Measurements from ENCODE around the gene RAVER2.
"Not testable (repeated sequence)": the region's sequence is repeated elsewhere in the genome, so short reads cannot be mapped to it uniquely, and the experiment has no call there.

The RAVER2 gene

DNA sequence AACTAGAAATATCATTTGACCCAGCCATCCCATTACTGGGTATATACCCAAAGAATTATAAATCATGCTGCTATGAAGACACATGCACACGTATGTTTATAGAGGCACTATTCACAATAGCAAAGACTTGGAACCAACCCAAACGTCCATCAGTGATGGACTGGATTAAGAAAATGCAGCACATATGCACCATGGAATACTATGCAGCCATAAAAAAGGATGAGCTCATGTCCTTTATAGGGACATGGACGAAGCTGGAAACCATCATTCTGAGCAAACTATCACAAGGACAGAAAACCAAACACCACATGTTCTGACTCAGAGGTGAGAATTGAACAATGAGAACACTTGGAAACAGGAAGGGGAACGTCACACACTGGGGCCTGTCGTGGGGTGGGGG lies 72.5 kb downstream of the RAVER2 start:
- not testable (repeated sequence) for DNase-seq

DNA sequence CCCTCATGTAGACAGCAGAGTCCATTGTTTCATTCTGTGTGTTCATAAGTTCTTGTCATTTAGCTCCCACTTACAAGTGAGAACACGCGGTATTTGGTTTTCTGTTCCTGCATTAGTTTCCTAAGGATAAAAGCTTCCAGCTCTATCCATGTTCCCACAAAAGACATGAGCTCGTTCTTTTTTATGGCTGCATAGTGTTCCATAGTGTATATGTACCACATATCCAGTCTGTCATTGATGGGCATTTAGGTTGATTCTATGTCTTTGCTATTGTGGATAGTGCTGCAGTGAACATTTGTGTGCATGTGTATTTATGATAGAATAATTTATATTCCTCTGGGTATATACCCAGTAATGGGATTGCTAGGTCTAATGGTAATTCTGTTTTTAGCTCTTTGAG lies 75.7 kb downstream of the RAVER2 start:
- DNase-seq, result not testable (repeated sequence)

DNA sequence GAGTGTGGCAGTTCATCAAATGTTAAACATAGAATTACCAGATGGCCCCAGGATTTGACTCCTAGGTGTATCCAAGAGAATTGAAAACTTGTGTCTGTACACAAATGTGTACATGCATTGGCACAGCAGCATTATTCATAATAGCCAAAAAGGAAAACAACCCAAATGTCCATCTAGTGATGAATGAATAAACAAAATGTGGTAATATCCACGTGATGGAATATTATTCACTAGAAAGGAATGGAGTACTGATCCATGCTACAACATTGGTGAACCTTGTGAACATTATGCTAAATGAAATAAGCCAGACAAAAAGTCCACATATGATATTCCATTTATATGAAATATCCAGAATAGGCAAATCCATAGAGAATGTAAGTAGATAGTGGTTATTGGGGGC lies 77.7 kb downstream of the RAVER2 start:
- no peak for DNase-seq

DNA sequence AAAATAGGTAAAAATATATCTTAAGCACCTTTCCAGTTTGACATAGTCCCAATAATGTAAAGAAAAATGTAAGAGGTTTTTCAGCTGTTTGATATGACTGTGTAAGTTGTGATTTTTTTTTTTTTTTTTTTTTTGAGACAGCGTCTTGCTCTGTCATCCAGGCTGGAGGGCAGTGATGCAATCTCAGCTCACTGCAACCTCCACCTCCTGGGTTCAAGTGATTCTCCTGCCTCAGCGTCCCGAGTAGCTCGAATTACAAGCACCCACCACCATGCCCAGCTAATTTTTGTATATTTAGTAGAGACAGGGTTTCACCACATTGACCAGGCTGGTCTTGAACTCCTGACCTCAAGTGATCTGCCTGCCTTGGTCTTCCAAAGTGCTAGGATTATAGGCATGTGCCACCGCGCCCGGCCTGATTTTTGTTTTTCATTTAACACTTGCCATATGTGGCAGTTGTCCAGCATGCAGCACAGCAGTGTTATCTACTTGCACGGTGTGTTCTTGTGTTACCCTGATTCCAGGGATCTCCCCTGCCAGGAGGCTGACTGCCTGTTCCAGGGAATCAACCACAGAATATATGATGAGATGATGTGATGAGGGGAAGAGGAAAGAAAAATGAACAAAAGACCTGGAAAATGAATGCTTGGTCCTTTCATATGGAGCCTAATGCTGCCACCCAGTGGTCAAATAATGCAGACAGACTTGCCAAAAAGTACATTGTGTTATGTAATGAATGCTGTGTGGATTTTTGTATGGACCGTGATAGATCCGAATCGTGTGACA lies 79.0 kb downstream of the RAVER2 start:
- DNase-seq, result peak; percentile 41

DNA sequence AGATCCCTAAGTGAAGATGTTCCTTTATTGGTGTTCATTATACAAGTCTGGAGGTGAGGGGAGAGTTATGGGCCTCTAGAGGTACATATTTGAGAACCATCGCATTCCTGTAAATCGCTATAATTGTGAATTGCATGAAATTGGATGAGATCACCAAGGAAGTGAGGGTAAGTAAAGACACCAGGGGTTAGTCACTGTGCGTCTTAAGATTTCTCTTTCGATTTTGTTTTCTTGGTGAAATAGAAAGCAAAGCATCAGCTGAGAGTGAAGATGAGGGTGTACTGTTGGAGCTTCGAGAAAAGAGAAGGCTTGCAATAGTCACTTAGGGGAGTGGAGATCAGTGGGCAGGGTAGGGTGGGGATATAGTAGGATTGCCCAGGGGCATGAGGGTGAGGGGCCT lies 82.1 kb downstream of the RAVER2 start:
- no peak for DNase-seq

DNA sequence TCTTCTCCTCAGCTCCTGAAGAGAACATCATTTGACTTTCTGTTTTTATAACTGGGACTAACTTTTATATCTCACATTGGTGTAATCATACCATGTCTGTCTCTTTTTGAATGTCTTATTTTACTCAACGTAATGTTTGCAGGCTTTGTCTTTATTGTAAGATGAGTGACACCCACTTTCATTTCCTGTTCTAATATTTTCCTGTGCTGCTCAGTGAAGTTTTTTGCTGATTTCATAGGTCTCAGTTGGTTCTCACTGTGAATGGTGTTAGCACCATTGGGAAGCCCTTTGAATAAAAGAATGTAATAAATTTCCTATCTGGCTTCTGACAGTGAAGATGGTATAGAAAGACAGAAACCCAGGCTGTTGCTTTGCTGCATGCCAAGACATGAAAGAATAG lies 84.0 kb downstream of the RAVER2 start:
- DNase-seq, result no peak

DNA sequence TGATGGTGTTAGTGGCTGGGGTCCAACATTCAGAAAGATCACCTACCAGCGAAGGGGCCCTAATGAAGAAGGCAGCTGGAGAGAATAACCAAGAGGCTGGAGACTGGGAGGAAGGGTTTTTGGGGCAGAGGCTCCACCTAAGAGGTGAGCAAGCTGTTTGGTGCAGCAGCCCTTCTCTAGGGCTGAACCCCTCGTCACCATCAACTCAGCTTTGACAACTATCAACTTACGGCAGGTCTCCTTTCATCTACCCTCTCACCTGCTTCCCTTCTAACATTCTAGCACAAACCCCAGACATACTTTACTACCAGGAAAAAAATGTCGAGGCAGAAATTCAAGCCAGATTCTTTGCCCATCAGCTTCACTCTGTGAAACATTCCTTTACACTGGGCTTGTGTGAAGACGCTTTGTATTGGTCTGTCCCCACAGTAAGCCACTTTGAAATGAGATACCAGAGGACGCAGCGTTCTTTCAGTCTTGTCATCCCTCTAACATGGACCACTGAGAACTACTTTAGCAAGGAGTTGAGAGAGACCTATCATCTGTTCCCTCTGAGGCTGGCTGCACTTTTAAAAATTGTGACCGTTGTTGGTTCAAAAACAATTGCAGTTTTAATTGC lies 84.6 kb downstream of the RAVER2 start:
- no peak for DNase-seq

DNA sequence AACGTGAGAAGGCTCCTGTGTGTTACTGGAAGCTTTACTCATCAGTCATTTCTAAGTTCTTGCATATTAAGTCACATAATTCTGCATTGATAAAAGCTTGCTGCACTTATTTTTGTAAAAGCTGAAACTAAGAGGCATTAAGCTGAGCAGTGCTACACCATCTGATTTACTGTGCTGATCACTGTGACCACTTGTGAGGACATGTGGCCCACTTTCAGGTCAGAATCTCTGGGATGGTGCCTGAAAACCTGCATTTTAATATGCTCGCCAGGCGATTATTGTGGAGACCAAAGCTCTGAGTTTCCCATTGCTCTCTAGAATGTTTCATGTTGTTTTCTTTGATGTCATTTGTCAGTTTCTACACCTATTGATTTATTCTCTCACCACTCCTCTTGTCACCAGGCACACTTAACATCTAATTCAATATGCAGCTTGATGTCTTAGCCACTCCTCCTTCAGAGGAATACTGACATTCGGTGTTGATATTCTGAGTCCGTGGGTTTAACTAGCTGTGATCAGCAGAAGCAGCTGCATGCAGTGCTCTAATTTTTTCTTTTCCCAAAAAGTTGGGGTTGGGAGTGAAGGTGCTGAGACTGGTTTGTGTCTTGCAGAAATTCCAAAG lies 85.3 kb downstream of the RAVER2 start:
- DNase-seq, result no peak

DNA sequence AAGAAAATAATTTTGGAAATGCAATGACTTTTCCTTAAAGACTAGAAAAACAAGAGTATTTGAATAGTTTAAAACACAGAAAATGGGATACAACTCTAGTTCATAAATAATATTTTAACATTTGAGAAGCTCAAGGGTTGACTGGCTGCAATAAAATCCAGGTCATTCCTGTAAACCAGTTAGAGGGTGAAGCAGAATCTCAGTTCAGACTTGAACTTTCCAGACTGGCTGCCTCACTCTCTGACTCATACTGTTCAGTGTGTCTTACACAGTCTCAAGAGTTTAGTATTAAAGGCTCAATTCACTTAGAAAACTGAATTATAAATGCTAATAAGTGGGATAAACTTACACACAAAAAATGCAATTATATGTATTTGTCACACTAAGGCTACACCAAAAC lies 89.9 kb downstream of the RAVER2 start:
- no peak for DNase-seq

DNA sequence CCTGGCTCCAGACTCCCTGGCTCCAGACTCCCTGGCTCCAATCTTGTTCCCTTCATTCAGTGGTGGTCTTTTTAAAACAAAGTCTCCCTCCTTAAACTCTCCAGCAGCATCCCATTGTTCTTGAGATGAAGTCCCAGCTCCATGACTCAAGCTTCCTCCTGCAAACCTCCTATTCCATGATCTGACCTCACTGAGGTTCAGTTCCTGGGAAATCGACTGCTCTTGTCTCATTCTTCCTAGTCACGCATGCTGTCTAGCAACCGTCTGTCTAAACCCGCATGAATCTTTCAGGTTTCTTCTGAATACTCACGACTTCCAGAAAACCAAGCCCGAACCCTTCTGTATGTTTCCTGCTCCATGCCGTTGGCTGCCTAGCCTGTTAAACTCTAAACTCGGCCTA lies 91.9 kb downstream of the RAVER2 start:
- no peak for DNase-seq

DNA sequence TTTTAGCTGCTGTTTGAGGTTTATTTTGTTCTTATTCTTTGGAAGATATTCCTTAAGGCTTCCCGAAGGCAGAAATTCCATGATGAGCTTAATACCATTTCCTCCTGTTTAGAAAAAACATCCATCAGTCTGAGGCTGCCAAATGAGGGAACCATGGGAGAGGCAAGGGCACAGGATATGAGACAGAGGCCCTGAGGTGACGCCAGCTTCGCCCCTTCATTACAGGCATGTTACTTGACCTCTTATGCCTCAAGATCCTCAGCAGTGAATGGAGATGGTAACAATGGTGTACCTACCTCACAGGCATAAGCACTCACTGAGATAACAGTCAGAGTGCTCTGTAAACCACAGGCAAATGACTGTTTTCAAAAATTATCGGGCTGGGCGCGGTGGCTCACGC lies 93.6 kb downstream of the RAVER2 start:
- no peak for DNase-seq

DNA sequence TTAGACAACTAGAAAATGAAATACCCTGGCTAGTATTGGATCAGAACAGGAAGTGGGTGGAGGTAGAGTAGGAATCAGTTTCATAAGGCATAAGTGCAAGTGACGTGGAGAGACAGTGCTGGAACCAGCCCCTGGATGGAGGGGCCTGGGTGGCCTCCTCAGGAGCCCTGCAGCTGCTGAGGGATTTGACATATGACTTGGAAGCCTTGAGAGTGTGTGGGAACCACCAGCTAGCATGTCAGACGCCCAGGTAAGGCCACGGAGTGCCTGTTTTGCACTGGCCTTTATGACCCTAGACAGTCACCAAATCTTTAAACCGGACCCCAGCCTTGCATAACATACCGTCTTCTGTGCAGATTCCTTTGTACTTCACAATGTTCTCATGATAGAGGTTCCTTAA lies 94.4 kb downstream of the RAVER2 start:
- DNase-seq, result no peak

DNA sequence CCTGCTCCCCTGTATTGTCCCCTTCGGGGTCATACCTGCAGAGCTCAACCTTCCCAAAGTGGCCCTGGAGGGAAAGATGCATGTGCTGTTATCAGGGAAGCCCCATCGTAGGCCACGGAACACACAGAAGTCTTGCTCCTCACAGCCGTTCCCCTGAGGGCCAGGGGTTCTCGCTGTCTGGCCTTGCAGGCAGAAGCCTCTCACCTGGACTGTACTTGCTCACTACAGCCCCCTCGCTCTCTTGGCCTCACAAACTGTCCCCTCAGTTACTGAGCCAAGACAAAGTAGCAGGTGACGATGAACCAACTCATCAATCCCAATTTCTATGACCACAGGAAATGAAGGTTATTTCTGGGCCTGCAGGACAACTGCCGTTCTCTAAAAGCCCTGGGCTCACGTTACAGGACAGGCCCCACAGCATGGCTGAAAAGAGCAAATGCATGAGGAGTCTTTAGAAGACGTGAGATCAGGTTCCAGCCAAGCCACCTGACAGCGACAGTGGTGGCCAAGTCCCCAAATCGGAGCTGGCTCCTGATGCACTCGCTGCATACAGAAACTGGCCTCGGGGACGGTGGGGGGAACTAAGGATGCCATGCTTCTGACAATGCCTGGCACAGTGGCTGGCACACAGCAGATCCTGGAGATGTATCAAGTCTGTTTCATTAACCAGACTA lies 95.0 kb downstream of the RAVER2 start:
- no peak for DNase-seq

DNA sequence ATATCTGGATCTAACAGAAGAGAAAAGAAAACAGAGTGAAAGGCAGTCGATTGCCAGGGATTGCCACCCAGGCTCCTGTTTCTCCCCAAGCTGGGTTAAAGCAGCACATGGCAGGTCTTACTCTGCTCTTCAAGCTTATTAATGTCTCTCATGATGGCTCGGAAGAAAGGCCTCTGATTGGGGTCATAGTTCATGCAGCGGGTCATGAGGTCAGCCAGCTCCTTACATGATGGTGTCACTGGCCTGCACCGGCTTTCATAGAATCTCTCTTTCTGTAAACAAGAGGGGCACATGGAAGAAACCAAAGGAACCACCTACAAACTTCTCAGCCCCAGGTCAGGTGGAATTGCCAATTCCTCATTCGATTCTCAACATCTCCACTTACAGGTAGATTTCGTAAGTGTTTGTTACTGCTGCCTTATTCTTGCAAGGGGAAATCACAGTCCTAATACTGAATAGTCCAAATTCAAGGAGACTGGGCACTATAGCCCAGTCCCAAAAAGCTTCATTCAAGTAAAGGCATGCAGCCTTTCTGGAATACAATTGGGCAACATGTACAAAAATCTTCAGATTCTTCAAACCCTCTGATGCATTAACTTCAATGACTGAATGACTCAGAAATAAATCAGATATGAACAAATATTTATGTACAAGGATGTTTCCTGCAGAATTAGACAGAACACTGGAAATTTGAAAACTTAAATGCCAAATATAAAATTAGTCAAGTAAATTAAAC lies 96.6 kb downstream of the RAVER2 start:
- no peak for DNase-seq

DNA sequence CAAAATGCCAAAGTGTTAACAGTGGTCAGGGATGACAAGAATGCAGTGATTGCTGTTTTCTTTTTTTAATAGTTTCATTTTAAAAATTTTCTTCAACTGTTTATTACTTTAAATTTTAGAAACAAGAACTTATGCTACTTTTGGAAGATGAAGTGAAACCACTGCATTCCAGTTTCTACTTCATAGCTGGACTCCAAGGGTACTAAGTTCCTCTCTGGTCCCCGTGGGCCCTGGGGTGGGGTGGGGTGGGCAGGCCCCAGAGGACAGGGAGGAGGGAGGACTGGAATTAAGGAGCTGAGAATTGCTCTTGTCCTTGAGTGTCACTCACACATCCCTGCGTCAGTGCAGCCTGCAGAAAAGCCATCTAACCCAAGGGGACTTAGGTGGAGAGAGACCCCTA lies 97.3 kb downstream of the RAVER2 start:
- DNase-seq, result no peak

DNA sequence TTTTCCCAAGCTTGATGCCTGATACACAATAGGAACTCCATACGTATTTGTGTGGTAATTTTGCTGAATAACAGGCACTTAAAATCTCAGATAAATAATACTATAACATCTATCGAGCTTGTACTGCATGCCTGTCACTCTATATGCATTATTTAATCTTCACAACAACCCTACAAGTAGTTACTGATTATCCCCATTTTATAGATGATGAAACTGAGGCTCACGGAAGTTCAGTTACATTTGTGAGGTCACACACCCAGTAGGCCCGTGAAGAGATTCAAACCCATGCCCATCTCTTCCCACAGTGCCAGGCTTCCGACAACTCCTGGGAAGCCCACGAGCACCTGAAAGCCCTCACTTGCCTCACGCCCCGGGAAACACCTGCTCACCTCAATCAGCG lies 98.8 kb downstream of the RAVER2 start:
- no peak for DNase-seq

DNA sequence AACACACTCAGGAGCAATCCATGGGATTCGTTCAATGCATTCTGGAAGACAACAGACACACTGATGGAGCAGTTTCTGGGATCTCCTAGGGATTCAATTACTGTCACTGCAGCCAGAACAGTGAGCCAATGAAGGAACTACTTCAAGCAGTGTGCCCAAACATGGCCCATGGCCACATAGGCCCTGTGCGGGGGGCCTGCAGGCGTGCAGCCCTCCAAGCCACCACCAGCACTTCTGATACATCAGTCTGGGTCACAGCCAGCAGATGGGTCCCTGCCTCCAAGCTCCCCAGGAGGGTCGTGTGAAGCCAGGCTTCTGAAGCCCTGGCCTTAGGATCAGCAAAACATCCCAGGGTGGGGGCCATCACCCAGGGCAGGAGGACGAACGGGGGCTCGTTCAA lies 99.3 kb downstream of the RAVER2 start:
- DNase-seq, result no peak

DNA sequence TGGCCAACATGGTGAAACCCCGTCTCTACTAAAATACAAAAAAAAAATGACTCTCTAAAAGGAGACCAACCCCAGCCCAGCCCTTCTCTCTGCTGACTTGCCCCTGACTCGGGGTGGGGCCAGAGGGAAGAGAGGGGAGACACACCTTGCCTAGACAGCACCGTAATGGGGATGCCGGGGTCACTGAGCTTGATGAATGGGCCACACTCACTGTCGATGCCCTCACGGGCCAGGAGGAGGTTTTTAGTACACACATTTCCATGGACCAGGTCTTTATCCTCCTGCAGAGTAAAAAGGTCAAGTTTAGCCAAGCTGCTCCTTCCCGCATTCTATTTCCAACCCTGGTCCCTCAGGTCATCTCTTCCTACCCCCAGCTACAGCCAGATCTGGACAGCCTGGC lies 99.7 kb downstream of the RAVER2 start:
- no peak for DNase-seq

DNA sequence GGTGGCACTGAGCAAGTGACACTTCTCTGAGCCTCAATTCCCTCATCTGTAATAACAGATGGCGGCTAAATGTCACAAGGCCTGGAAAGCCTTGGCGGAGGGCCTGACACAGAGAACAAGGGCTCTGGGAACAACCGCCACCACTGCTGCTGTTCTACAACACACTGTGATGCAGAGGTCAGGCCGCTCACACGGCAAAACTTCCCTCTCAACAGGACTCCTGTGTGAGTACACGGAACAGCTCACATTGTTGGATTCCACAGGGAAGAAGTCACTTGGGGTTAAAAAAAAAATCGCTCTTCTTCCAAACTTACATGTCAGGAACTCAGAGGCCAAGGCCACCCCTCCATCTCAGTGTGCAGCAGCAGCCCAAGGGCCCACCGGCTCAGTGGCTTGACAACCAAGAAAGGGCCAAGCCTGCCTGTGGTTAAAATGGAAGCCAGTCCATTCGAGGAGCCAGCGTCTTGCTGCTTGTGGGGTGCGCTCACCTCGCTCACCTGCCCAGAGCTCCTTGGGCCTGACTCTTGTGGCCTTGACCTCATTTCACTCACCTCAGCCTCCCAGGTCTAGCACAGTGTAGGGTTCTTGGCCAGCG lies 101.1 kb downstream of the RAVER2 start:
- no peak for DNase-seq

DNA sequence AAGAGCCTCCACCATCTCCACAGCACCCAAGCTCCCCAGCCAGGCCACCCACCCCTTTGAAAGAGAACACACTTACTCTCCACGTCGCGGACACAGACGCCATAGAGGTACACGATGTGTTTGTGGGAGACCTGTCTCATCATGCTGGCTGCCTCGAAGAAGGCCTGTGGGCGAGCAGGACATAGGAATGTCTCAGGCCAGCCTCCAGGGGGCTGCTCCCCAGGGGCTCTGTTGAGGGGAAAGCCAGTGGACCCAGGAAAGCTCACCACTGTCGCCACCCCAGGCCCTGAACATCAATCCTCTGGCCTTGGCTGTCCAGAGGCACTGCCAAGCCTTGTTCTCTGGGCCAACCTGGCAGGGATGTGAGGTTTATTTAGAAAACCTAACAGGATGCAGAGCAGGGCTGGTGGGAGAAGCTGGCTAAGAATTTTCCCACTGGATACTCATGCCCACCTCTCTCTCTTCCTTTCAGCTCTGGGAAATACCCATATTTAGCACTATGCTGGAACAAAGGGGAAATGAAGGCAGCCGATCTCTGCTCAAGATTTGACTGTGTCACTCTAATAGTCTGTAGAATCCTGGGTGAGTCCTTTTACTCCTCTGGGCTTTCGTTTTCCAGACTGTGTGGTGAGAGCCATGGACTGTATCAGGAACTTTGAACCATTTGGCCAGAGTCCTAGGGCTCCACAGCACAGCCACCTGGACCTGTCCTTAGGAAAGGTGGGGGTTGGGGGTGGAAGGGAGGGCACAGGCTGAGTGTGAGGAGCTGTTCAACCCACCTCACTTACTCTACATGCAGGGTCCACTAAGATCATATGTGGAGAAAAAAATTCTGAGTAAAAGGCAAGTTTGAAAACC lies 101.9 kb downstream of the RAVER2 start:
- no peak for DNase-seq

DNA sequence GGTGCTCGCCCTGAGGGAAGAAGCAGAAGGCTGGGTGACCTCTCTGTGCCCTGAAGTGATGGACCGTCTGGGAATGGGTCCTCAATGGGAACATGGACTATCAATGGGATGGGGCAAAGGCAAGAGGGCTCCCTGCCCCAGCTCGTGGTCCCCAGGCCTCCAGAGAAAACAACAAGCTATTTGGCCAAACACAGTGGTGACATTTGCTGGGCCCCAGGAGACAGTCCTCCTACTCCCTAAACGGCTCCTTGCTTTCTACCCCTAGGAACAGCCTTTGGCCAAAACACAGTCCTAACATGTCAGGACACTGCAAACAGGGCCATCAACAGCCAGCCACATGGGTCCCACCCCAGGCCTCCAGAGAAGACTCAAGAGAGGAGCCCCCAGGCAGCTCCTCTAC lies 102.8 kb downstream of the RAVER2 start:
- DNase-seq, result no peak

DNA sequence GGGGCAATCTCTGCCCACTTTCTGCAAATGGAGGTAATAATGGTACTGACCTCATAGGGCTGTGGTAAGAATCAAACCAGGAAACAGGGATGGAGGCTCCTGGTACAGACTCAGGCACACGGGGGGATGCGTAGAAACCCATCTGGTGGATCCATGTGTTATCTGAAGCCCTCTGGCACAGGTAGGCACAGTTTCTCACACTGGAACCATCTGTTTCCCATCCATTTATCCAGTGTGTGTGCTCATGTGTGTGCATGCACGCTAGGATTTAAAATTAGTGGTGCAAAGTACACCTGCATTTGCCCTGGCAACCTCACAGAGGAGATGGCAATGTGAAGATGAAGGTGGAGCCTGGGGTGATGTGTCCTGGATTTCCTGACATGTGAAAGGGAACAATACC lies 103.3 kb downstream of the RAVER2 start:
- DNase-seq, result no peak
